Lower leg skin (tissue), 3 donors: ENCODE measurements around the gene ANKRD50.

Experiments
- CTCF ChIP-seq, 3 donors: fragments of 450-650 bp; IDR thresholded peaks; one replicate each; pipeline ENCODE4 v1.5.1; 2016; ENCODE audit warnings: antibody characterized with exemption in 3 of 3, mild to moderate bottlenecking in 3 of 3, moderate library complexity in 2 of 3
- POLR2A ChIP-seq, 2 donors: fragments of 450-650 bp; IDR thresholded peaks; one replicate each; pipeline ENCODE4 v1.6.1; 2016 to 2017; ENCODE audit warnings: antibody characterized with exemption in 2 of 2, mild to moderate bottlenecking in 1 of 2, moderate library complexity in 1 of 2

GRCh38 chr4:124647599-124647998, 64.9 kb downstream of the ANKRD50 start:
- no peak for TF ChIP-seq POLR2A (IDR thresholded peaks at IDR 0.05)
- no peak for TF ChIP-seq CTCF (IDR thresholded peaks at IDR 0.05)
